HCT116 (cell line): ENCODE measurements around the gene RSPH6A.

Experiments
- ELF1 ChIP-seq: IDR thresholded peaks from 2 replicates; pipeline ENCODE4 v1.6.1; 2012; ENCODE audit warnings: low read depth, borderline replicate concordance
- EZH2 ChIP-seq: fragments of 200-600 bp; sonication (generic); IDR thresholded peaks from 2 replicates; pipeline ENCODE4 v1.6.1; 2017; ENCODE audit warnings: antibody characterized with exemption, mixed run types
- JUND ChIP-seq: IDR thresholded peaks from 2 replicates; pipeline ENCODE4 v1.6.1; 2012
- POLR2A ChIP-seq: IDR thresholded peaks from 2 replicates; pipeline ENCODE4 v1.7.0; 2011; ENCODE audit warnings: borderline replicate concordance; ENCODE audit not compliant: insufficient read depth, insufficient read length; ENCODE audit errors: extremely low read depth
- POLR2AphosphoS5 ChIP-seq: IDR thresholded peaks from 2 replicates; pipeline ENCODE4 v1.6.1; 2011; ENCODE audit warnings: mild to moderate bottlenecking, low read depth, low read length, moderate library complexity
- RAD21 ChIP-seq: IDR thresholded peaks from 2 replicates; pipeline ENCODE4 v1.6.1; 2012; ENCODE audit warnings: low read depth, mild to moderate bottlenecking
- TF ChIP-seq, protein P1 (sequence below), 3 experiments: fragments of 200-600 bp in 1 of 3; sonication (generic) in 1 of 3; IDR thresholded peaks in 2 of 3; conservative IDR thresholded peaks in 1 of 3; 2 replicates each; pipeline ENCODE4 v1.5.1; 2012 to 2017; ENCODE audit warnings: low read depth in 2 of 3, low read length in 2 of 3, antibody characterized with exemption in 1 of 3, borderline replicate concordance in 1 of 3, control low read depth in 1 of 3, mild to moderate bottlenecking in 1 of 3, mixed read lengths in 1 of 3, mixed run types in 1 of 3, moderate library complexity in 1 of 3; ENCODE audit not compliant: insufficient read depth in 1 of 3

DNA sequence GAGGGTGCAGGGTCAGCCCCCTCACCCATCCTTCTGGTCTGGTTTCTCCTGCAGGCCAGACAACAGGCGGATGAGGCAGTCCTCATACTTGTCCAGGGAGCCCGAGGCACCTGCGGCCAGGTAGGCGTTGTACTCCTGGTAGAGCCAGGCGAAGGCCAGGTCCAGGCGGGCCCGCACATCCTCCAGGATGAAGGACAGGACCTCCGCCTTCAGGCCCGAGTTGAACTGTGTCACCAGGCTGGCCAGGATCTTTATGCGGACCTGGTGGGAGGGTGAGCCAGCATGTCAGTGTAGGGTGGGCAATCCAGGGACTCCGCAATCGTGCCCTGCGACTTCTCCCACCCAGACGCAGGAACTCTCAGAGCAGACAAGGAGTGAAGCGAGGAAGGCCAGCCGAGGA, 13.8 kb upstream of the RSPH6A start:
- TF ChIP-seq RAD21 (no peak), POLR2A (no peak), EZH2 (no peak), ELF1 (no peak), JUND (no peak), POLR2AphosphoS5 (no peak)
- TF ChIP-seq, protein P1, sequence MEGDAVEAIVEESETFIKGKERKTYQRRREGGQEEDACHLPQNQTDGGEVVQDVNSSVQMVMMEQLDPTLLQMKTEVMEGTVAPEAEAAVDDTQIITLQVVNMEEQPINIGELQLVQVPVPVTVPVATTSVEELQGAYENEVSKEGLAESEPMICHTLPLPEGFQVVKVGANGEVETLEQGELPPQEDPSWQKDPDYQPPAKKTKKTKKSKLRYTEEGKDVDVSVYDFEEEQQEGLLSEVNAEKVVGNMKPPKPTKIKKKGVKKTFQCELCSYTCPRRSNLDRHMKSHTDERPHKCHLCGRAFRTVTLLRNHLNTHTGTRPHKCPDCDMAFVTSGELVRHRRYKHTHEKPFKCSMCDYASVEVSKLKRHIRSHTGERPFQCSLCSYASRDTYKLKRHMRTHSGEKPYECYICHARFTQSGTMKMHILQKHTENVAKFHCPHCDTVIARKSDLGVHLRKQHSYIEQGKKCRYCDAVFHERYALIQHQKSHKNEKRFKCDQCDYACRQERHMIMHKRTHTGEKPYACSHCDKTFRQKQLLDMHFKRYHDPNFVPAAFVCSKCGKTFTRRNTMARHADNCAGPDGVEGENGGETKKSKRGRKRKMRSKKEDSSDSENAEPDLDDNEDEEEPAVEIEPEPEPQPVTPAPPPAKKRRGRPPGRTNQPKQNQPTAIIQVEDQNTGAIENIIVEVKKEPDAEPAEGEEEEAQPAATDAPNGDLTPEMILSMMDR (IDR thresholded peaks at IDR 0.05 in 2 of 3, conservative IDR thresholded peaks at IDR 0.05 in 1 of 3; ENCODE audit: borderline replicate concordance in 1 of 3, insufficient read depth in 1 of 3, low read depth in 2 of 3, low read length in 2 of 3), result no peak
